Lower lobe of right lung (tissue), 2 donors: ENCODE measurements around the gene SLC39A13. TPM values are rescaled to one million over a fixed set of nuclear protein-coding genes. Genes with fewer than 3 reads are reported as not detected.
A peak's percentile ranks its signal among the peaks of the same experiment; 100 is the strongest.

ENCODE experiments used
- ATAC-seq, 2 donors: fragments of 200-7000 bp; cut with Tn5 transposase; one replicate each; pipeline ENCODE4 v1.9.1; 2020 to 2022; ENCODE audit warnings: mild to moderate bottlenecking in 2 of 2, moderate library complexity in 2 of 2
- DNase-seq: peaks from one replicate; pipeline ENCODE4 v3.0.0-alpha.2; 2020
- H3K27ac ChIP-seq: fragments of 200-600 bp; one replicate; pipeline ENCODE4 v1.8.0; 2022
- H3K27me3 ChIP-seq: fragments of 200-600 bp; one replicate; pipeline ENCODE4 v1.8.0; 2022; ENCODE audit warnings: low read depth
- H3K36me3 ChIP-seq: fragments of 200-600 bp; one replicate; pipeline ENCODE4 v1.8.0; 2022; ENCODE audit warnings: mild to moderate bottlenecking
- H3K4me1 ChIP-seq: fragments of 200-600 bp; one replicate; pipeline ENCODE4 v1.8.0; 2022
- H3K4me3 ChIP-seq: fragments of 200-600 bp; one replicate; pipeline ENCODE4 v1.8.0; 2022; ENCODE audit warnings: mild to moderate bottlenecking
- H3K9me3 ChIP-seq: fragments of 200-600 bp; one replicate; pipeline ENCODE4 v1.8.0; 2022
- CTCF ChIP-seq: fragments of 200-600 bp; IDR thresholded peaks from one replicate; pipeline ENCODE4 v1.8.0; 2022; ENCODE audit warnings: antibody characterized with exemption, mild to moderate bottlenecking
- intact Hi-C: fragments of 100-400 bp; cut with DNase I; formaldehyde crosslinking; loops from one replicate; pipeline ENCODE4 v1.11.0; 2022
- microRNA-seq: library from miRNA; unstranded; fragments of <30 nt; microRNA quantifications from one replicate; pipeline ENCODE4 v1.2.0, GENCODE V29; 2020; ENCODE audit warnings: borderline number of aligned reads
- total RNA-seq: library from RNA; stranded (reverse); fragmentation: NEBNext Ultra II Directional; extraction: Animal tissue kit (Norgen Biotek cat#: 25700); gene quantifications from one replicate; pipeline ENCODE4 v1.2.1, GENCODE V29; 2021
- donor health status: DM: no; HTN: yes; CAD: no; lungs with severe emphysema.

The SLC39A13 gene
- total RNA-seq, 1 donor from 2014 or later, result 48.0 TPM

GRCh38 chr11:47464483-47464882 is 56.1 kb downstream of the SLC39A13 start:
- intact Hi-C loops, result no loop called here

More at GRCh38 chr11:47464483-47464882, 56.1 kb downstream of the SLC39A13 start:
- Histone ChIP-seq H3K27ac (no peak overlapping the region), H3K36me3 (peaks cover 54% of the 10 kb centered on the region), H3K4me3 (no peak overlapping the region), H3K4me1 (peaks cover 21% of the 10 kb centered on the region), H3K9me3 (no peaks in the 10 kb centered on the region), H3K27me3 (no peaks in the 10 kb centered on the region)
- ATAC-seq (peak; percentile 20 to 41), DNase-seq (no peak)
- TF ChIP-seq CTCF, result no peak

Small RNA genes within 50 kb of the gene (microRNA-seq; reads per million reads assigned to microRNA genes)
- not detected for gene MIR4487

Other genes starting within 250 kb of the SLC39A13 start
- gene ARFGAP2, start 231.7 kb upstream of the SLC39A13 start, total RNA-seq, result 90.9 TPM
- gene PACSIN3, start 222.2 kb upstream of the SLC39A13 start, total RNA-seq, result 28.6 TPM
- gene DDB2, start 193.6 kb upstream of the SLC39A13 start, total RNA-seq, result 37.5 TPM
- gene ACP2, start 159.8 kb upstream of the SLC39A13 start, total RNA-seq, result 33.0 TPM
- 49.2 TPM for gene NR1H3, start 150.6 kb upstream of the SLC39A13 start, total RNA-seq
- gene MADD, start 138.5 kb upstream of the SLC39A13 start, total RNA-seq, result 53.7 TPM
- gene MYBPC3, start 55.9 kb upstream of the SLC39A13 start, total RNA-seq, result 0.86 TPM
- 295 TPM for gene SPI1, start 30.0 kb upstream of the SLC39A13 start, total RNA-seq
- gene PSMC3, start 17.8 kb downstream of the SLC39A13 start, total RNA-seq, result 77.1 TPM
- 1.2 TPM for gene RAPSN, start 40.5 kb downstream of the SLC39A13 start, total RNA-seq
- gene CELF1, start 144.5 kb downstream of the SLC39A13 start, total RNA-seq, result 105 TPM
- 78.1 TPM for gene PTPMT1, start 157.0 kb downstream of the SLC39A13 start, total RNA-seq
- gene KBTBD4, start 170.4 kb downstream of the SLC39A13 start, total RNA-seq, result 13.4 TPM
- 79.0 TPM for gene NDUFS3, start 170.5 kb downstream of the SLC39A13 start, total RNA-seq
- gene FAM180B, start 178.1 kb downstream of the SLC39A13 start, total RNA-seq, result 0.53 TPM
- 1.3 TPM for gene C1QTNF4, start 185.8 kb downstream of the SLC39A13 start, total RNA-seq
- 53.1 TPM for gene MTCH2, start 234.0 kb downstream of the SLC39A13 start, total RNA-seq